ENCODE data around the gene YIPF3. TPM values are rescaled to one million over a fixed set of nuclear protein-coding genes. Genes with fewer than 3 reads are reported as not detected.
"Not testable (repeated sequence)": the region's sequence is repeated elsewhere in the genome, so short reads cannot be mapped to it uniquely, and the experiment has no call there.

The YIPF3 gene
- total RNA-seq, 2 experiments from 2014 or later, result 71.5 to 77.4 TPM

- ChIA-PET CTCF (no interaction called here), POLR2A (no interaction called here)
- no peak overlapping the region for H3K4me3 Mint-ChIP-seq
- no peaks in the 10 kb centered on the region for H3K36me3 Mint-ChIP-seq (ENCODE audit: low read depth)
- peaks cover 19% of the 10 kb centered on the region for H3K27me3 Mint-ChIP-seq
- DNase-seq, result no peak
- H3K27ac Mint-ChIP-seq, result no peak overlapping the region
- H3K9me3 Mint-ChIP-seq, result no peaks in the 10 kb centered on the region
- no peaks in the 10 kb centered on the region for H3K4me1 Mint-ChIP-seq
Measured at GRCh38 chr6:43467752-43468151, 49.0 kb downstream of the YIPF3 start.

DNA sequence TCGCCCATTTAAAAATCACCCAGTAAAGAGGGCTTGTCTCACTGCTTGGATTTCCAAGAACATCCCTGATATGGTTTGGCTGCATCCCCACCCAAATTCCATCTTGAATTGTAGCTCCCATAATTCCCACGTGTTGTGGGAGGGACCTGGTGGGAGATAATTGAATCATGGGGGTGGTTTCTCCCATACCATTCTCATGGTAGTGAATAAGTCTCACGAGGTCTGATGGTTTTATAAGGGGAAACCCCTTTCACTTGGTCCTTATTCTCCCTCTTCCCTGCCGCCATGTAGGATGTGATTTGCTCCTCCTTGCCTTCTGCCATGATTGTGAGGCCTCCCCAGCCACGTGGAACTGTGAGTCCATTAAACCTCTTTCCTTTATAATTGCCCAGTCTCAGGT lies 49.5 kb downstream of the YIPF3 start:
- CTCF ChIA-PET, H3K9me3 Mint-ChIP-seq: not testable (repeated sequence)

GRCh38 chr6:43465948-43466347 lies 50.8 kb downstream of the YIPF3 start:
- Mint-ChIP-seq H3K27me3 (peaks cover 24% of the 10 kb centered on the region), H3K9me3 (no peaks in the 10 kb centered on the region), H3K36me3 (ENCODE audit: low read depth) (no peaks in the 10 kb centered on the region), H3K4me1 (no peaks in the 10 kb centered on the region), H3K27ac (no peak overlapping the region), H3K4me3 (no peak overlapping the region)
- DNase-seq, result no peak
- CTCF ChIA-PET, result interaction anchor here (0.6 kb wide), 1 partner anchor 11 kb away, joined by 3 read pairs; no protein-coding TSS in a partner anchor
- POLR2A ChIA-PET, result no interaction called here

More for the DNA sequence above, 49.5 kb downstream of the YIPF3 start:
- H3K36me3 Mint-ChIP-seq (ENCODE audit: low read depth); DNase-seq; POLR2A ChIA-PET; H3K4me1 Mint-ChIP-seq; H3K4me3 Mint-ChIP-seq; H3K27ac Mint-ChIP-seq: not testable (repeated sequence)
- peaks cover 24% of the 10 kb centered on the region for H3K27me3 Mint-ChIP-seq

- ChIA-PET CTCF (interaction anchor here (1.4 to 1.6 kb wide), 2 partner anchors 41 to 42 kb away, joined by 4 read pairs; no protein-coding TSS in a partner anchor), POLR2A (no interaction called here)
- no peaks in the 10 kb centered on the region for H3K9me3 Mint-ChIP-seq
- DNase-seq, result no peak
- no peaks in the 10 kb centered on the region for H3K36me3 Mint-ChIP-seq (ENCODE audit: low read depth)
- H3K4me3 Mint-ChIP-seq, result no peak overlapping the region
- no peak overlapping the region for H3K27ac Mint-ChIP-seq
- H3K4me1 Mint-ChIP-seq, result no peaks in the 10 kb centered on the region
- peaks cover 31% of the 10 kb centered on the region for H3K27me3 Mint-ChIP-seq
Measured at GRCh38 chr6:43464337-43464736, 52.4 kb downstream of the YIPF3 start.

DNA sequence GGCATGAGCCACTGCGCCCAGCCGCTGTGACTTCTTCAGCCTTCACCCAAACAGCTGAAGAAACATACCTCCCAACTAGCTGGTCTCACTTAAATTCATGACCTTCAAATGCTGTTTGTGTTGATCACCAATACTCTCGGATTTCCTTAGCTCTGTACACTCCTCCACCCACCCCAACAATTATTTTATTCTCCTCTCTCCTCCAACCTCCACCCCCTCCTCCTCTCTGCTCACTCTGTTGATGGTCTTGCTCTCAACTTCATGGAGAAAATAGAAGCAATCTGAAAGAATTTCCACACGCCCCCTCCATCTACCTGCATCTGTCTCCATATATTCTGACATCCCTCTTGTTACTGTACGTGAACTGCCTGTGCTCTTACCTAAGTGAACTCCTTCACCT lies 54.8 kb downstream of the YIPF3 start:
- no peaks in the 10 kb centered on the region for H3K36me3 Mint-ChIP-seq (ENCODE audit: low read depth)
- no peaks in the 10 kb centered on the region for H3K9me3 Mint-ChIP-seq
- no peaks in the 10 kb centered on the region for H3K4me1 Mint-ChIP-seq
- H3K4me3 Mint-ChIP-seq, result no peak overlapping the region
- H3K27ac Mint-ChIP-seq, result no peak overlapping the region
- no peak for DNase-seq
- peaks cover 28% of the 10 kb centered on the region for H3K27me3 Mint-ChIP-seq
- POLR2A ChIA-PET, result interaction anchor here (0.7 kb wide), 1 partner anchor 92 kb away, joined by 3 read pairs; the partner anchor contains the start of gene ZNF318
- CTCF ChIA-PET, result no interaction called here

Other genes starting within 250 kb of the YIPF3 start
- gene SLC22A7, start 218.7 kb downstream of the YIPF3 start, total RNA-seq, result not detected
- gene CRIP3, start 208.1 kb downstream of the YIPF3 start, total RNA-seq, result under 1 TPM in 1 of 2 experiments, not detected in 1; 0.88 TPM
- gene ZNF318, start 147.3 kb downstream of the YIPF3 start, total RNA-seq, result 10 to 100 TPM; 16.2 to 16.9 TPM
- gene ABCC10, start 89.4 kb downstream of the YIPF3 start, total RNA-seq, result 10 to 100 TPM; 46.8 to 49.8 TPM
- under 1 TPM; 0.18 to 0.50 TPM for gene DLK2, start 61.4 kb downstream of the YIPF3 start, total RNA-seq
- 10 to 100 TPM; 34.7 to 36.6 TPM for gene TJAP1, start 39.4 kb downstream of the YIPF3 start, total RNA-seq
- under 1 TPM; 0.23 to 0.25 TPM for gene LRRC73, start 6.6 kb downstream of the YIPF3 start, total RNA-seq
- 10 to 100 TPM; 24.1 to 24.3 TPM for gene POLR1C, start 163 bp upstream of the YIPF3 start, total RNA-seq
- gene XPO5, start 59.1 kb upstream of the YIPF3 start, total RNA-seq, result 10 to 100 TPM; 62.5 to 78.5 TPM
- gene POLH, start 59.3 kb upstream of the YIPF3 start, total RNA-seq, result 10 to 100 TPM; 74.6 to 75.5 TPM
- gene GTPBP2, start 112.3 kb upstream of the YIPF3 start, total RNA-seq, result 100 to 1,000 TPM; 107 to 112 TPM
- gene MAD2L1BP, start 118.9 kb upstream of the YIPF3 start, total RNA-seq, result 10 to 100 TPM; 40.4 to 41.8 TPM
- gene RSPH9, start 128.1 kb upstream of the YIPF3 start, total RNA-seq, result not detected
- 10 to 100 TPM; 38.5 to 40.5 TPM for gene MRPS18A, start 170.9 kb upstream of the YIPF3 start, total RNA-seq

Data from activated CD4-positive, alpha-beta memory T cell treated with anti-CD3 and anti-CD28 coated beads, Interleukin-2, amount 10 ng/mL, durations not matched to agents 7 days and 5 days (primary cell).